ENCODE measurements around the gene DZIP1L.
"Not testable (repeated sequence)": the region's sequence is repeated elsewhere in the genome, so short reads cannot be mapped to it uniquely, and the experiment has no call there.

DZIP1L gene

GRCh38 chr3:138118612-138119422, 3.4 kb upstream of the DZIP1L start:
- in situ Hi-C loops (cut with MboI; ENCODE audit: low sequenced_read_pairs), result no loop called here

GRCh38 chr3:138114431-138114918, 933 bp downstream of the DZIP1L start:
- in situ Hi-C loops (cut with MboI; ENCODE audit: low sequenced_read_pairs), result no loop called here

GRCh38 chr3:138113326-138113725, 2.1 kb downstream of the DZIP1L start:
- in situ Hi-C loops (cut with MboI; ENCODE audit: low sequenced_read_pairs), result no loop called here

GRCh38 chr3:138112362-138112761, 3.0 kb downstream of the DZIP1L start:
- in situ Hi-C loops (cut with MboI; ENCODE audit: low sequenced_read_pairs), result no loop called here

- in situ Hi-C loops (cut with MboI; ENCODE audit: low sequenced_read_pairs), result no loop called here
Observed at GRCh38 chr3:138105598-138105997, 9.8 kb downstream of the DZIP1L start.

- in situ Hi-C loops (cut with MboI; ENCODE audit: low sequenced_read_pairs), result no loop called here
Observed at GRCh38 chr3:138103466-138103865, 11.9 kb downstream of the DZIP1L start.

- in situ Hi-C loops (cut with MboI; ENCODE audit: low sequenced_read_pairs), result not testable (repeated sequence)
Observed at GRCh38 chr3:138101351-138101940, 14.0 kb downstream of the DZIP1L start.

- in situ Hi-C loops (cut with MboI; ENCODE audit: low sequenced_read_pairs), result no loop called here
Observed at GRCh38 chr3:138099417-138099816, 16.0 kb downstream of the DZIP1L start.

GRCh38 chr3:138097192-138098172, 17.9 kb downstream of the DZIP1L start:
- in situ Hi-C loops (cut with MboI; ENCODE audit: low sequenced_read_pairs), result no loop called here

- in situ Hi-C loops (cut with MboI; ENCODE audit: low sequenced_read_pairs), result no loop called here
Observed at GRCh38 chr3:138093721-138094120, 21.7 kb downstream of the DZIP1L start.

- in situ Hi-C loops (cut with MboI; ENCODE audit: low sequenced_read_pairs), result no loop called here
Observed at GRCh38 chr3:138092023-138092422, 23.4 kb downstream of the DZIP1L start.

GRCh38 chr3:138089091-138089490, 26.3 kb downstream of the DZIP1L start:
- in situ Hi-C loops (cut with MboI; ENCODE audit: low sequenced_read_pairs), result no loop called here

- in situ Hi-C loops (cut with MboI; ENCODE audit: low sequenced_read_pairs), result not testable (repeated sequence)
Observed at GRCh38 chr3:138085745-138086144, 29.7 kb downstream of the DZIP1L start.

GRCh38 chr3:138084196-138084595, 31.2 kb downstream of the DZIP1L start:
- in situ Hi-C loops (cut with MboI; ENCODE audit: low sequenced_read_pairs), result no loop called here

GRCh38 chr3:138082992-138083386, 32.4 kb downstream of the DZIP1L start:
- in situ Hi-C loops (cut with MboI; ENCODE audit: low sequenced_read_pairs), result no loop called here

GRCh38 chr3:138082085-138082991, 33.1 kb downstream of the DZIP1L start:
- in situ Hi-C loops (cut with MboI; ENCODE audit: low sequenced_read_pairs), result no loop called here

- in situ Hi-C loops (cut with MboI; ENCODE audit: low sequenced_read_pairs), result no loop called here
Observed at GRCh38 chr3:138081371-138082084, 33.9 kb downstream of the DZIP1L start.

GRCh38 chr3:138079901-138080300, 35.5 kb downstream of the DZIP1L start:
- in situ Hi-C loops (cut with MboI; ENCODE audit: low sequenced_read_pairs), result no loop called here

- in situ Hi-C loops (cut with MboI; ENCODE audit: low sequenced_read_pairs), result no loop called here
Observed at GRCh38 chr3:138078901-138079344, 36.5 kb downstream of the DZIP1L start.
